K562 (cell line): Measurements from ENCODE around the gene NDST1.
A peak's percentile ranks its signal among the peaks of the same experiment; 100 is the strongest.

Experiments used
- BCL6 ChIP-seq: fragments of 250-450 bp; sonication (Bioruptor Pico); IDR thresholded peaks from 2 replicates; pipeline ENCODE4 v1.4.0; 2020
- CC2D1A ChIP-seq: fragments of 450-650 bp; IDR thresholded peaks from 2 replicates; pipeline ENCODE4 v1.6.1; 2017; ENCODE audit warnings: mild to moderate bottlenecking
- HDAC6 ChIP-seq: IDR thresholded peaks from 2 replicates; pipeline ENCODE4 v1.6.1; 2012; ENCODE audit warnings: low read depth, mild to moderate bottlenecking, control low read depth, inconsistent platforms, low read length, moderate library complexity
- POLR2A ChIP-seq: fragments of 450-650 bp; conservative IDR thresholded peaks from 2 replicates; pipeline ENCODE4 v1.6.1; 2016
- POLR2AphosphoS5 ChIP-seq: IDR thresholded peaks from 2 replicates; pipeline ENCODE4 v1.6.1; 2011; ENCODE audit warnings: mild to moderate bottlenecking, low read depth, low read length, moderate library complexity; ENCODE audit not compliant: control insufficient read depth, insufficient read depth
- RAD21 ChIP-seq, 2 experiments: fragments of 250-450 bp in 1 of 2; fragments of 450-650 bp in 1 of 2; sonication (Bioruptor Pico) in 1 of 2; formaldehyde crosslinking in 1 of 2; IDR thresholded peaks in 1 of 2; conservative IDR thresholded peaks in 1 of 2; 2 replicates each; pipeline versions ENCODE4 v1.4.0 to v1.8.0; 2020 to 2022; ENCODE audit warnings: mild to moderate bottlenecking in 2 of 2, moderate library complexity in 1 of 2
- STAT5B ChIP-seq: fragments of 250-450 bp; sonication (Bioruptor Pico); IDR thresholded peaks from 2 replicates; pipeline ENCODE4 v1.8.0; 2021; ENCODE audit warnings: mild to moderate bottlenecking, inconsistent platforms
- TFE3 ChIP-seq: fragments of 450-650 bp; formaldehyde crosslinking; IDR thresholded peaks from 2 replicates; pipeline ENCODE4 v1.4.0; 2020; ENCODE audit warnings: mild to moderate bottlenecking, mixed read lengths
- ZNF12 ChIP-seq: sonication (generic); formaldehyde crosslinking; IDR thresholded peaks from 2 replicates; pipeline ENCODE4 v1.4.0; 2020; ENCODE audit warnings: mild to moderate bottlenecking, missing genetic modification reagents
- TF ChIP-seq, protein P1 (sequence below), 3 experiments: IDR thresholded peaks in 2 of 3; conservative IDR thresholded peaks in 1 of 3; 2 replicates each; pipeline ENCODE4 v1.5.1; 2011 to 2012; ENCODE audit warnings: low read length in 3 of 3, mild to moderate bottlenecking in 3 of 3, control low read depth in 2 of 3, improper control_type of control experiment in 1 of 3, inconsistent platforms in 1 of 3, low read depth in 1 of 3, mixed read lengths in 1 of 3, moderate library complexity in 1 of 3; ENCODE audit not compliant: insufficient read depth in 2 of 3
- TF ChIP-seq, protein P2 (sequence below): IDR thresholded peaks from 3 replicates; pipeline ENCODE4 v1.6.1; 2011; ENCODE audit warnings: borderline replicate concordance, mild to moderate bottlenecking; ENCODE audit not compliant: insufficient read length, insufficient read depth
- TF ChIP-seq, protein P3 (sequence below): sonication (generic); formaldehyde crosslinking; IDR thresholded peaks from 2 replicates; pipeline ENCODE4 v1.8.0; 2022; ENCODE audit warnings: missing genetic modification reagents, mild to moderate bottlenecking, borderline replicate concordance
- TF ChIP-seq, protein P4 (sequence below): fragments of 450-650 bp; IDR thresholded peaks from 2 replicates; pipeline ENCODE4 v1.6.1; 2018; ENCODE audit not compliant: partially characterized antibody
- TF ChIP-seq, protein P5 (sequence below): fragments of 250-450 bp; sonication (Bioruptor Pico); IDR thresholded peaks from 2 replicates; pipeline ENCODE4 v1.5.0; 2020; ENCODE audit warnings: mild to moderate bottlenecking, borderline replicate concordance

- TF ChIP-seq, protein P1, sequence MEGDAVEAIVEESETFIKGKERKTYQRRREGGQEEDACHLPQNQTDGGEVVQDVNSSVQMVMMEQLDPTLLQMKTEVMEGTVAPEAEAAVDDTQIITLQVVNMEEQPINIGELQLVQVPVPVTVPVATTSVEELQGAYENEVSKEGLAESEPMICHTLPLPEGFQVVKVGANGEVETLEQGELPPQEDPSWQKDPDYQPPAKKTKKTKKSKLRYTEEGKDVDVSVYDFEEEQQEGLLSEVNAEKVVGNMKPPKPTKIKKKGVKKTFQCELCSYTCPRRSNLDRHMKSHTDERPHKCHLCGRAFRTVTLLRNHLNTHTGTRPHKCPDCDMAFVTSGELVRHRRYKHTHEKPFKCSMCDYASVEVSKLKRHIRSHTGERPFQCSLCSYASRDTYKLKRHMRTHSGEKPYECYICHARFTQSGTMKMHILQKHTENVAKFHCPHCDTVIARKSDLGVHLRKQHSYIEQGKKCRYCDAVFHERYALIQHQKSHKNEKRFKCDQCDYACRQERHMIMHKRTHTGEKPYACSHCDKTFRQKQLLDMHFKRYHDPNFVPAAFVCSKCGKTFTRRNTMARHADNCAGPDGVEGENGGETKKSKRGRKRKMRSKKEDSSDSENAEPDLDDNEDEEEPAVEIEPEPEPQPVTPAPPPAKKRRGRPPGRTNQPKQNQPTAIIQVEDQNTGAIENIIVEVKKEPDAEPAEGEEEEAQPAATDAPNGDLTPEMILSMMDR (IDR thresholded peaks at IDR 0.05 in 2 of 3, conservative IDR thresholded peaks at IDR 0.05 in 1 of 3; ENCODE audit: insufficient read depth in 2 of 3, low read depth in 1 of 3, low read length in 3 of 3), result no peak
- TF ChIP-seq POLR2A, result no peak; the same call in 1 of the 2 replicates
- TF ChIP-seq, protein P2, sequence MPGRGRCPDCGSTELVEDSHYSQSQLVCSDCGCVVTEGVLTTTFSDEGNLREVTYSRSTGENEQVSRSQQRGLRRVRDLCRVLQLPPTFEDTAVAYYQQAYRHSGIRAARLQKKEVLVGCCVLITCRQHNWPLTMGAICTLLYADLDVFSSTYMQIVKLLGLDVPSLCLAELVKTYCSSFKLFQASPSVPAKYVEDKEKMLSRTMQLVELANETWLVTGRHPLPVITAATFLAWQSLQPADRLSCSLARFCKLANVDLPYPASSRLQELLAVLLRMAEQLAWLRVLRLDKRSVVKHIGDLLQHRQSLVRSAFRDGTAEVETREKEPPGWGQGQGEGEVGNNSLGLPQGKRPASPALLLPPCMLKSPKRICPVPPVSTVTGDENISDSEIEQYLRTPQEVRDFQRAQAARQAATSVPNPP, result no peak
- TF ChIP-seq HDAC6, result no peak
- TF ChIP-seq, protein P3, sequence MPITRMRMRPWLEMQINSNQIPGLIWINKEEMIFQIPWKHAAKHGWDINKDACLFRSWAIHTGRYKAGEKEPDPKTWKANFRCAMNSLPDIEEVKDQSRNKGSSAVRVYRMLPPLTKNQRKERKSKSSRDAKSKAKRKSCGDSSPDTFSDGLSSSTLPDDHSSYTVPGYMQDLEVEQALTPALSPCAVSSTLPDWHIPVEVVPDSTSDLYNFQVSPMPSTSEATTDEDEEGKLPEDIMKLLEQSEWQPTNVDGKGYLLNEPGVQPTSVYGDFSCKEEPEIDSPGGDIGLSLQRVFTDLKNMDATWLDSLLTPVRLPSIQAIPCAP (CRISPR knock-in tag), result no peak
- TF ChIP-seq ZNF12 (CRISPR knock-in tag), result no peak
- no peak for TF ChIP-seq POLR2AphosphoS5
- TF ChIP-seq BCL6 (CRISPR knock-in tag), result no peak
- peak in 1 of 2 experiments; percentile 14; a peak in 1 of 4 replicates for TF ChIP-seq RAD21 (CRISPR knock-in tag; conservative IDR thresholded peaks at IDR 0.05 in 1 of 2, IDR thresholded peaks at IDR 0.05 in 1 of 2)
- no peak for TF ChIP-seq CC2D1A
- TF ChIP-seq, protein P4, sequence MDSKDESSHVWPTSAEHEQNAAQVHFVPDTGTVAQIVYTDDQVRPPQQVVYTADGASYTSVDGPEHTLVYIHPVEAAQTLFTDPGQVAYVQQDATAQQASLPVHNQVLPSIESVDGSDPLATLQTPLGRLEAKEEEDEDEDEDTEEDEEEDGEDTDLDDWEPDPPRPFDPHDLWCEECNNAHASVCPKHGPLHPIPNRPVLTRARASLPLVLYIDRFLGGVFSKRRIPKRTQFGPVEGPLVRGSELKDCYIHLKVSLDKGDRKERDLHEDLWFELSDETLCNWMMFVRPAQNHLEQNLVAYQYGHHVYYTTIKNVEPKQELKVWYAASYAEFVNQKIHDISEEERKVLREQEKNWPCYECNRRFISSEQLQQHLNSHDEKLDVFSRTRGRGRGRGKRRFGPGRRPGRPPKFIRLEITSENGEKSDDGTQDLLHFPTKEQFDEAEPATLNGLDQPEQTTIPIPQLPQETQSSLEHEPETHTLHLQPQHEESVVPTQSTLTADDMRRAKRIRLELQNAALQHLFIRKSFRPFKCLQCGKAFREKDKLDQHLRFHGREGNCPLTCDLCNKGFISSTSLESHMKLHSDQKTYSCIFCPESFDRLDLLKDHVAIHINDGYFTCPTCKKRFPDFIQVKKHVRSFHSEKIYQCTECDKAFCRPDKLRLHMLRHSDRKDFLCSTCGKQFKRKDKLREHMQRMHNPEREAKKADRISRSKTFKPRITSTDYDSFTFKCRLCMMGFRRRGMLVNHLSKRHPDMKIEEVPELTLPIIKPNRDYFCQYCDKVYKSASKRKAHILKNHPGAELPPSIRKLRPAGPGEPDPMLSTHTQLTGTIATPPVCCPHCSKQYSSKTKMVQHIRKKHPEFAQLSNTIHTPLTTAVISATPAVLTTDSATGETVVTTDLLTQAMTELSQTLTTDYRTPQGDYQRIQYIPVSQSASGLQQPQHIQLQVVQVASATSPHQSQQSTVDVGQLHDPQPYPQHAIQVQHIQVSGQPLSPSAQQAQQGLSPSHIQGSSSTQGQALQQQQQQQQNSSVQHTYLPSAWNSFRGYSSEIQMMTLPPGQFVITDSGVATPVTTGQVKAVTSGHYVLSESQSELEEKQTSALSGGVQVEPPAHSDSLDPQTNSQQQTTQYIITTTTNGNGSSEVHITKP, result peak; percentile 32
- TF ChIP-seq STAT5B (CRISPR knock-in tag), result no peak
- TF ChIP-seq, protein P5, sequence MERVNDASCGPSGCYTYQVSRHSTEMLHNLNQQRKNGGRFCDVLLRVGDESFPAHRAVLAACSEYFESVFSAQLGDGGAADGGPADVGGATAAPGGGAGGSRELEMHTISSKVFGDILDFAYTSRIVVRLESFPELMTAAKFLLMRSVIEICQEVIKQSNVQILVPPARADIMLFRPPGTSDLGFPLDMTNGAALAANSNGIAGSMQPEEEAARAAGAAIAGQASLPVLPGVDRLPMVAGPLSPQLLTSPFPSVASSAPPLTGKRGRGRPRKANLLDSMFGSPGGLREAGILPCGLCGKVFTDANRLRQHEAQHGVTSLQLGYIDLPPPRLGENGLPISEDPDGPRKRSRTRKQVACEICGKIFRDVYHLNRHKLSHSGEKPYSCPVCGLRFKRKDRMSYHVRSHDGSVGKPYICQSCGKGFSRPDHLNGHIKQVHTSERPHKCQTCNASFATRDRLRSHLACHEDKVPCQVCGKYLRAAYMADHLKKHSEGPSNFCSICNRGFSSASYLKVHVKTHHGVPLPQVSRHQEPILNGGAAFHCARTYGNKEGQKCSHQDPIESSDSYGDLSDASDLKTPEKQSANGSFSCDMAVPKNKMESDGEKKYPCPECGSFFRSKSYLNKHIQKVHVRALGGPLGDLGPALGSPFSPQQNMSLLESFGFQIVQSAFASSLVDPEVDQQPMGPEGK (CRISPR knock-in tag), result no peak
- TF ChIP-seq TFE3 (CRISPR knock-in tag), result no peak
These were observed 19.2 kb upstream of the NDST1 start for GRCh38 chr5:150488519-150489359.
